IMR-90 (cell line): ENCODE measurements around the gene AIMP1. TPM values are rescaled to one million over a fixed set of nuclear protein-coding genes. Genes with fewer than 3 reads are reported as not detected.

Experiments used
- ATAC-seq: fragments of 200-7000 bp; cut with Tn5 transposase; 2 replicates; pipeline ENCODE4 v1.9.1; 2020; ENCODE audit warnings: low read depth, mild to moderate bottlenecking, moderate library complexity
- BruUV-seq: library from RNA; stranded (reverse); fragments of 400-500 nt; replicated peaks from 2 replicates; lab custom pipeline; 2021; lab: Mats Ljungman, UMichigan
- CTCF ChIA-PET: fragments of 300-600 bp; formaldehyde crosslinking; extraction: SDS; loops from one replicate; lab custom pipeline; 2021; ENCODE audit warnings: antibody characterized with exemption; lab: Yijun Ruan, JAX
- POLR2A ChIA-PET: fragments of 300-600 bp; sonication (Branson Sonifier 250); formaldehyde crosslinking; loops from one replicate; lab custom pipeline; 2022; ENCODE audit warnings: antibody characterized with exemption; ENCODE audit not compliant: unreplicated experiment; lab: Charles Lee
- DNase-seq: peaks from one replicate; pipeline ENCODE4 v3.0.0; 2013
- H2AFZ ChIP-seq: replicated peaks from 2 replicates; pipeline ENCODE3; 2013; ENCODE audit warnings: low read length, mild to moderate bottlenecking; ENCODE audit not compliant: poor library complexity
- H2AK5ac ChIP-seq: 2 replicates; pipeline ENCODE4 v1.6.1; 2013; ENCODE audit warnings: low read depth, low read length, inconsistent platforms
- H2AK9ac ChIP-seq: replicated peaks from 2 replicates; pipeline ENCODE3; 2013; ENCODE audit warnings: mild to moderate bottlenecking, low read depth, low read length, moderate library complexity; ENCODE audit not compliant: poor library complexity
- H2BK120ac ChIP-seq: 2 replicates; pipeline ENCODE4 v1.6.1; 2013; ENCODE audit warnings: low read depth, low read length, inconsistent platforms
- H2BK15ac ChIP-seq: 3 replicates; pipeline ENCODE4 v1.6.1; 2013; ENCODE audit warnings: low read depth, low read length, inconsistent platforms
- H2BK20ac ChIP-seq: 2 replicates; pipeline ENCODE4 v1.6.1; 2013; ENCODE audit warnings: low read depth, mild to moderate bottlenecking, inconsistent platforms, low read length, moderate library complexity
- H2BK5ac ChIP-seq: 2 replicates; pipeline ENCODE4 v1.6.1; 2013; ENCODE audit warnings: mild to moderate bottlenecking, low read depth, low read length, inconsistent platforms; ENCODE audit not compliant: poor library complexity, severe bottlenecking
- H3K14ac ChIP-seq: replicated peaks from 2 replicates; pipeline ENCODE4 v1.6.1; 2013; ENCODE audit warnings: low read depth, low read length, inconsistent platforms
- H3K18ac ChIP-seq: 2 replicates; pipeline ENCODE4 v1.6.1; 2013; ENCODE audit warnings: low read depth, low read length, control low read depth
- H3K23ac ChIP-seq: 2 replicates; pipeline ENCODE4 v1.6.1; 2013; ENCODE audit warnings: low read depth, low read length, inconsistent platforms
- H3K27ac ChIP-seq: 2 replicates; pipeline ENCODE4 v1.5.1; 2013; ENCODE audit warnings: mild to moderate bottlenecking, control low read depth, low read length; ENCODE audit not compliant: insufficient read depth
- H3K27me3 ChIP-seq: 2 replicates; pipeline ENCODE4 v1.6.1; 2013; ENCODE audit warnings: low read length; ENCODE audit not compliant: control insufficient read depth, insufficient read depth
- H3K36me3 ChIP-seq: 2 replicates; pipeline ENCODE4 v1.6.1; 2013; ENCODE audit warnings: low read length, mixed read lengths; ENCODE audit not compliant: control insufficient read depth, insufficient read depth
- H3K4ac ChIP-seq: 2 replicates; pipeline ENCODE4 v1.6.1; 2013; ENCODE audit warnings: low read depth, low read length, inconsistent platforms
- H3K4me1 ChIP-seq: 2 replicates; pipeline ENCODE4 v1.6.1; 2013; ENCODE audit warnings: low read length, mixed read lengths; ENCODE audit not compliant: control insufficient read depth, insufficient read depth
- H3K4me2 ChIP-seq: 2 replicates; pipeline ENCODE4 v1.6.1; 2013; ENCODE audit warnings: low read depth, mild to moderate bottlenecking, control low read depth, low read length, moderate library complexity
- H3K4me3 ChIP-seq: 2 replicates; pipeline ENCODE4 v1.5.1; 2013; ENCODE audit warnings: low read depth, mild to moderate bottlenecking, control low read depth, low read length, moderate library complexity; ENCODE audit not compliant: insufficient read depth
- H3K56ac ChIP-seq: 2 replicates; pipeline ENCODE4 v1.6.1; 2013; ENCODE audit warnings: low read length, inconsistent platforms; ENCODE audit not compliant: insufficient read depth; ENCODE audit errors: extremely low read depth
- H3K79me1 ChIP-seq, 2 experiments: 2 replicates each; pipeline ENCODE4 v1.6.1; 2013; ENCODE audit warnings: low read length in 2 of 2, inconsistent platforms in 1 of 2, low read depth in 1 of 2
- H3K9ac ChIP-seq: 2 replicates; pipeline ENCODE4 v1.6.1; 2013; ENCODE audit warnings: low read depth, low read length, control low read depth
- H3K9me1 ChIP-seq: 2 replicates; pipeline ENCODE4 v1.6.1; 2013; ENCODE audit warnings: low read length, inconsistent platforms; ENCODE audit not compliant: insufficient read depth
- H3K9me3 ChIP-seq: 2 replicates; pipeline ENCODE4 v1.6.1; 2013; ENCODE audit warnings: low read length; ENCODE audit not compliant: control insufficient read depth, insufficient read depth
- H4K20me1 ChIP-seq: 2 replicates; pipeline ENCODE4 v1.6.1; 2013; ENCODE audit warnings: low read length, inconsistent platforms; ENCODE audit not compliant: insufficient read depth
- H4K5ac ChIP-seq: 2 replicates; pipeline ENCODE4 v1.6.1; 2013; ENCODE audit warnings: mild to moderate bottlenecking, low read depth, low read length, control low read depth
- H4K8ac ChIP-seq, 2 experiments: 2 replicates each; pipeline ENCODE4 v1.6.1; 2013; ENCODE audit warnings: low read depth in 2 of 2, low read length in 2 of 2, control low read depth in 1 of 2, inconsistent platforms in 1 of 2
- H4K91ac ChIP-seq: 2 replicates; pipeline ENCODE4 v1.6.1; 2013; ENCODE audit warnings: low read depth, low read length, inconsistent platforms; ENCODE audit not compliant: insufficient read depth
- BHLHE40 ChIP-seq: fragments of 150-350 bp; IDR thresholded peaks from 2 replicates; pipeline ENCODE4 v1.6.1; 2016; ENCODE audit warnings: mild to moderate bottlenecking, low read depth, low read length
- CHD1 ChIP-seq: IDR thresholded peaks from 2 replicates; pipeline ENCODE4 v1.6.1; 2012; ENCODE audit warnings: low read depth, low read length, improper control_type of control experiment
- MAFK ChIP-seq: IDR thresholded peaks from 2 replicates; pipeline ENCODE4 v1.6.1; 2012; ENCODE audit warnings: low read depth, low read length, improper control_type of control experiment
- MAZ ChIP-seq: IDR thresholded peaks from 2 replicates; pipeline ENCODE4 v1.6.1; 2012; ENCODE audit warnings: low read depth, mild to moderate bottlenecking, low read length, improper control_type of control experiment, moderate library complexity, borderline replicate concordance
- NFE2L2 ChIP-seq: fragments of 150-350 bp; IDR thresholded peaks from 2 replicates; pipeline ENCODE4 v1.6.1; 2016; ENCODE audit warnings: low read depth, mild to moderate bottlenecking, low read length
- POLR2A ChIP-seq: IDR thresholded peaks from 2 replicates; pipeline ENCODE4 v1.6.1; 2012; ENCODE audit warnings: mild to moderate bottlenecking, low read depth, low read length
- RCOR1 ChIP-seq: IDR thresholded peaks from 2 replicates; pipeline ENCODE4 v1.6.1; 2012; ENCODE audit warnings: mild to moderate bottlenecking, low read length, improper control_type of control experiment; ENCODE audit not compliant: insufficient replicate concordance
- RFX5 ChIP-seq: IDR thresholded peaks from 2 replicates; pipeline ENCODE4 v1.8.0; 2012; ENCODE audit warnings: low read depth, mild to moderate bottlenecking, low read length, moderate library complexity
- SMC3 ChIP-seq: fragments of 150-350 bp; IDR thresholded peaks from 2 replicates; pipeline ENCODE4 v1.6.1; 2016; ENCODE audit warnings: low read depth, mild to moderate bottlenecking, antibody characterized with exemption, low read length, moderate library complexity
- WGBS, 2 experiments: methylation state at CpG; one replicate each; pipeline versions ENCODE4 v1.1.5 to v1.1.7; 2013; ENCODE audit warnings: missing lambda C conversion rate in 2 of 2; ENCODE audit not compliant: insufficient read length in 1 of 2; ENCODE audit errors: extremely low coverage in 2 of 2; 5-methylcytosine and 5-hydroxymethylcytosine counted together
- dilution Hi-C: fragments of 300-500 bp; cut with HindIII; formaldehyde crosslinking; loops from one replicate; pipeline ENCODE4 v1.14.3; 2018; ENCODE audit warnings: low sequenced_read_pairs; ENCODE audit not compliant: unreplicated experiment
- in situ Hi-C: fragments of 300-500 bp; cut with MboI; formaldehyde crosslinking; loops from 3 replicates; pipeline ENCODE4 v1.14.3; 2019; ENCODE audit warnings: low sequenced_read_pairs, inconsistent platforms, mixed read lengths
- intact Hi-C: fragments of 100-400 bp; cut with micrococcal nuclease; formaldehyde crosslinking; loops from 2 replicates; pipeline ENCODE4 v1.10.0; 2022
- polyA plus RNA-seq, 3 experiments: library from polyadenylated mRNA; depleted of rRNA; stranded (reverse); fragments of >200 nt; gene quantifications; 2 replicates each; pipeline ENCODE4 v1.2.3, GENCODE V29; 2012; ENCODE audit warnings: low replicate concordance in 1 of 3
- total RNA-seq: library from RNA; depleted of rRNA; stranded (reverse); fragments of >200 nt; gene quantifications from 2 replicates; pipeline ENCODE4 v1.2.3, GENCODE V29; 2012
- TF ChIP-seq, protein P1 (sequence below): fragments of 150-350 bp; IDR thresholded peaks from 2 replicates; pipeline ENCODE4 v1.6.1; 2017; ENCODE audit warnings: mild to moderate bottlenecking, antibody characterized with exemption, low read length, low read depth

Gene AIMP1
- total and polyA plus RNA-seq, 2 of the 4 experiments (the other 2 are of a cell fraction), result 11.8 to 21.4 TPM

DNA sequence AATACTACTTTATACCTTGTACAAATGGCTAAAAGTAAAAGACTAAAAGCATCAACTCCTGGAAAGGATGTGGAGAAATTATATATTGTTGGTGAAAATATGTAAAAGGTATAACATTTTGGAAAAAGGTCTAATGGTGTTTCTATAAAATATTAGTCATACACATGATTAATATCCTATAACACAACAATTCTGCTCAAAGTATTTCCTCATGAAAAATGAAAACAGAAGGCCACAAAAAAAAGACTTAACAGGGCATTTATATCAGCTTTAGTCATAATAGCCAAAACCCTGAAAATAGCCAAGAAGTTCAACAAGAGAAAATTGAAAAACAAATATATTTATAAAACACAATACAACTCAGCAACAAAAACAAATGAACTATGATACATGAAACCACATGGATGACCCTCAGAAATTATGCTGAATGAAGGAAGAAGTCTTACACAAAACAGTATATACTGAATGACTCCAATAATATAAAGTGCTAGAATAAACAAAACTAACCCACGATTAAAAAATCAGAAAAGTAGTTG, 39.1 kb upstream of the AIMP1 start:
- no peak overlapping the region for H4K8ac ChIP-seq
- TF ChIP-seq, protein P1, sequence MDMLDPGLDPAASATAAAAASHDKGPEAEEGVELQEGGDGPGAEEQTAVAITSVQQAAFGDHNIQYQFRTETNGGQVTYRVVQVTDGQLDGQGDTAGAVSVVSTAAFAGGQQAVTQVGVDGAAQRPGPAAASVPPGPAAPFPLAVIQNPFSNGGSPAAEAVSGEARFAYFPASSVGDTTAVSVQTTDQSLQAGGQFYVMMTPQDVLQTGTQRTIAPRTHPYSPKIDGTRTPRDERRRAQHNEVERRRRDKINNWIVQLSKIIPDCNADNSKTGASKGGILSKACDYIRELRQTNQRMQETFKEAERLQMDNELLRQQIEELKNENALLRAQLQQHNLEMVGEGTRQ, result no peak
- TF ChIP-seq POLR2A (no peak), MAZ (no peak), CHD1 (no peak), RFX5 (no peak), BHLHE40 (no peak), SMC3 (no peak), RCOR1 (no peak), MAFK (no peak), NFE2L2 (no peak)
- in situ Hi-C loops (no loop called here), dilution Hi-C loops (no loop called here), intact Hi-C loops (loop anchor here (5.0 kb wide), 1 partner anchor 85 kb away; no protein-coding TSS in a partner anchor)
- DNase-seq (peak; percentile 2), ATAC-seq (no peak)
- ChIA-PET POLR2A (no interaction called here), CTCF (no interaction called here)
- H4K91ac ChIP-seq, result no peak overlapping the region
- no peak overlapping the region for H2BK120ac ChIP-seq
- H3K79me1 ChIP-seq, result peaks cover 5% of the 10 kb centered on the region in 2 experiments; a peak in 2 of 4 replicates
- no peak overlapping the region for H2AK5ac ChIP-seq
- H3K4ac ChIP-seq, result no peak overlapping the region
- no peak overlapping the region for H2BK20ac ChIP-seq
- H3K9me1 ChIP-seq, result no peaks in the 10 kb centered on the region
- H2BK5ac ChIP-seq, result no peak overlapping the region
- no peak overlapping the region for H3K18ac ChIP-seq
- H3K14ac ChIP-seq, result no peak overlapping the region
- no CpG with 5 or more reads among the region's 1 CpG for WGBS, 2 experiments
- H3K27ac ChIP-seq, result no peak overlapping the region
- H4K20me1 ChIP-seq, result no peaks in the 10 kb centered on the region
- H3K56ac ChIP-seq, result no peak overlapping the region
- no peak overlapping the region for H2AFZ ChIP-seq
- BruUV-seq, result no TSS peak
- H3K23ac ChIP-seq, result no peak overlapping the region
- peaks cover 5% of the 10 kb centered on the region; the same call in 1 of the 2 replicates for H3K36me3 ChIP-seq
- H3K9me3 ChIP-seq, result no peaks in the 10 kb centered on the region
- no peak overlapping the region for H3K4me3 ChIP-seq
- H4K5ac ChIP-seq, result no peak overlapping the region
- no peak overlapping the region for H3K4me2 ChIP-seq
- no peak overlapping the region for H2BK15ac ChIP-seq
- H2AK9ac ChIP-seq, result no peak overlapping the region
- H3K27me3 ChIP-seq, result no peaks in the 10 kb centered on the region
- H3K4me1 ChIP-seq, result peaks cover 2% of the 10 kb centered on the region; the same call in 1 of the 2 replicates
- H3K9ac ChIP-seq, result no peak overlapping the region
